Heart left ventricle (tissue), 16 donors: ENCODE measurements around the gene CSF1R. TPM values are rescaled to one million over a fixed set of nuclear protein-coding genes. Genes with fewer than 3 reads are reported as not detected.

Source experiments
- ATAC-seq, 4 donors: fragments of 200-7000 bp; cut with Tn5 transposase; one replicate each; pipeline ENCODE4 v1.9.1; 2020 to 2022; ENCODE audit warnings: moderate library complexity in 4 of 4, mild to moderate bottlenecking in 3 of 4, moderate number of reproducible peaks in 1 of 4
- DNase-seq, 5 donors: peaks; one replicate each; pipeline ENCODE4 v3.0.0-alpha.2; 2020
- H3K27ac ChIP-seq, 12 donors: fragments of 200-600 bp; sonication (generic) in 4 of 12; one replicate each; pipeline versions ENCODE4 v1.5.0 to v1.8.0; 2016 to 2022; ENCODE audit warnings: mild to moderate bottlenecking in 2 of 12
- H3K27me3 ChIP-seq, 9 donors: fragments of 200-600 bp; sonication (generic) in 2 of 9; one replicate each; pipeline versions ENCODE4 v1.5.1 to v1.8.0; 2016 to 2022; ENCODE audit warnings: mild to moderate bottlenecking in 3 of 9
- H3K36me3 ChIP-seq, 9 donors: fragments of 200-600 bp; sonication (generic) in 2 of 9; one replicate each; pipeline versions ENCODE4 v1.5.0 to v1.8.0; 2018 to 2022; ENCODE audit warnings: mild to moderate bottlenecking in 2 of 9
- H3K4me1 ChIP-seq, 12 donors: fragments of 200-600 bp; sonication (generic) in 4 of 12; one replicate each; pipeline versions ENCODE4 v1.5.0 to v1.8.0; 2016 to 2022; ENCODE audit warnings: mild to moderate bottlenecking in 3 of 12
- H3K4me3 ChIP-seq, 12 donors: fragments of 200-600 bp; sonication (generic) in 4 of 12; one replicate each; pipeline versions ENCODE4 v1.5.0 to v1.8.0; 2017 to 2022; ENCODE audit warnings: mild to moderate bottlenecking in 9 of 12, moderate library complexity in 4 of 12
- H3K9me3 ChIP-seq, 12 donors: fragments of 200-600 bp; sonication (generic) in 4 of 12; one replicate each; pipeline versions ENCODE4 v1.5.0 to v1.8.0; 2016 to 2022; ENCODE audit warnings: mild to moderate bottlenecking in 1 of 12
- CTCF ChIP-seq, 12 donors: fragments of 200-600 bp; sonication (generic) in 4 of 12; IDR thresholded peaks; one replicate each; pipeline versions ENCODE4 v1.5.0 to v1.8.0; 2018 to 2022; ENCODE audit warnings: antibody characterized with exemption in 12 of 12, mild to moderate bottlenecking in 5 of 12
- POLR2A ChIP-seq, 2 donors: fragments of 450-650 bp; IDR thresholded peaks; one replicate each; pipeline ENCODE4 v1.6.1; 2017; ENCODE audit warnings: antibody characterized with exemption in 2 of 2, mild to moderate bottlenecking in 2 of 2, moderate library complexity in 2 of 2
- WGBS, 4 donors: extraction: QIAGEN DNeasy Blood & Tissue Kit in 2 of 4; methylation state at CpG; one replicate each; pipeline versions ENCODE4 v1.1.5 to v1.1.7; 2013 to 2018; 5-methylcytosine and 5-hydroxymethylcytosine counted together
- intact Hi-C, 10 donors: fragments of 100-400 bp; cut with DNase I; formaldehyde crosslinking; loops; one replicate each; pipeline versions ENCODE4 v1.11.1 to v1.14.2; 2022
- polyA plus RNA-seq, 2 donors: library from polyadenylated mRNA; stranded (reverse); fragments of 200-250 nt; gene quantifications; one replicate each; pipeline ENCODE4 v1.2.3, GENCODE V29; 2013
- total RNA-seq, 9 donors: library from RNA; depleted of rRNA in 2 of 9; stranded (reverse); fragments of >200 nt in 2 of 9; fragmentation: NEBNext Ultra II Directional in 3 of 9; extraction: Animal tissue kit (Norgen Biotek cat#: 25700) in 3 of 9; gene quantifications; one replicate each; pipeline versions ENCODE4 v1.1.0 to v1.2.4, GENCODE V29; 2016 to 2023
- donor health status: ischemic (EF 13 %, LVEDD 7.1; RV severe dilation, severe dysfunction).
- donor health status: healthy with polysubstance abuse.
- donor health status: DM: no; HTN: yes; CAD: no.
- donor health status: DM: no; HTN: no; CAD: no.
- donor health status: ischemic (EF 25% LVEDD 6.9; RV normal size, moderate dysfunction).
- donor health status: ischemic (EF 25% LVEDD 5.7; RV mildly dilated, moderate dysfunction).
- donor health status: healthy.
- donor health status: DM: yes; HTN: yes; CAD: no.
- donor health status: ischemic (EF 35%, LVEDD 5.7; RV mildly dilated, moderate dysfunction).
- donor health status: nonischemic (EF 11% LVEDD 7.7; RV severe dilation, severe dysfunction).
- donor health status: DM: yes; HTN: yes; CAD: no.
- donor health status: PGD.
- donor health status: ischemic (EF 29% LVEDD 5.4; RV normal size, mild dysfunction).
- donor health status: nonischemic (EF 23%, LVEDD 6.1; RV moderate dilation, normal function).

The CSF1R gene
- total and polyA plus RNA-seq, 11 donors, result 5.0 to 143 (median 10.7) TPM

- WGBS, 4 donors, result 90 to 92% (median 91%) methylated on average over 6 of the region's 6 CpGs
- H3K27ac ChIP-seq, result no peak overlapping the region
These were observed 68.9 kb downstream of the CSF1R start for GRCh38 chr5:150017226-150018005.

GRCh38 chr5:150016537-150016936, 69.8 kb downstream of the CSF1R start:
- peaks cover 7 to 100% (median 98%) of the 10 kb centered on the region in 9 donors for H3K36me3 ChIP-seq
- peaks cover 0 to 16% (median 9%) of the 10 kb centered on the region in 12 donors for H3K4me1 ChIP-seq
- no peaks in the 10 kb centered on the region for H3K27me3 ChIP-seq
- H3K9me3 ChIP-seq, result peaks cover 0 to 16% (median 1%) of the 10 kb centered on the region in 12 donors
- intact Hi-C loops, result no loop called here
- no peak for ATAC-seq
- H3K27ac ChIP-seq, result no peak overlapping the region
- H3K4me3 ChIP-seq, result no peak overlapping the region
- TF ChIP-seq CTCF (IDR thresholded peaks at IDR 0.05), result no peak
- TF ChIP-seq POLR2A (IDR thresholded peaks at IDR 0.05), result no peak
- DNase-seq, result no peak

More at GRCh38 chr5:150017226-150018005, 68.9 kb downstream of the CSF1R start:
- intact Hi-C loops, result no loop called here
- no peaks in the 10 kb centered on the region for H3K27me3 ChIP-seq
- H3K4me3 ChIP-seq, result no peak overlapping the region
- no peak for DNase-seq
- peaks cover 7 to 100% (median 93%) of the 10 kb centered on the region in 9 donors for H3K36me3 ChIP-seq
- H3K4me1 ChIP-seq, result peaks cover 0 to 25% (median 16%) of the 10 kb centered on the region in 12 donors
- peaks cover 0 to 16% (median 1%) of the 10 kb centered on the region in 12 donors for H3K9me3 ChIP-seq
- TF ChIP-seq POLR2A (IDR thresholded peaks at IDR 0.05) (no peak), CTCF (IDR thresholded peaks at IDR 0.05) (no peak)
- ATAC-seq, result no peak

- Histone ChIP-seq H3K4me1 (peaks cover 0 to 8% (median under 1%) of the 10 kb centered on the region in 12 donors), H3K27ac (no peak overlapping the region), H3K36me3 (peaks cover 7 to 100% (median 98%) of the 10 kb centered on the region in 9 donors), H3K9me3 (peaks cover 0 to 16% (median 1%) of the 10 kb centered on the region in 12 donors), H3K4me3 (no peak overlapping the region), H3K27me3 (no peaks in the 10 kb centered on the region)
- 97 to 98% (median 98%) methylated on average over 3 of the region's 3 CpGs for WGBS, 4 donors
- TF ChIP-seq POLR2A (IDR thresholded peaks at IDR 0.05) (no peak), CTCF (IDR thresholded peaks at IDR 0.05) (no peak)
- DNase-seq (no peak), ATAC-seq (no peak)
- intact Hi-C loops, result no loop called here
These were observed 70.9 kb downstream of the CSF1R start for GRCh38 chr5:150015415-150015814.

- H3K27me3 ChIP-seq, result no peaks in the 10 kb centered on the region
These were observed 71.9 kb downstream of the CSF1R start for GRCh38 chr5:150014456-150014855.

More at GRCh38 chr5:150014456-150014855, 71.9 kb downstream of the CSF1R start:
- intact Hi-C loops, result no loop called here
- H3K27ac ChIP-seq, result no peak overlapping the region
- H3K36me3 ChIP-seq, result peaks cover 7 to 100% (median 95%) of the 10 kb centered on the region in 9 donors
- H3K4me3 ChIP-seq, result no peak overlapping the region
- DNase-seq (no peak), ATAC-seq (no peak)
- no peak for TF ChIP-seq CTCF (IDR thresholded peaks at IDR 0.05)
- no peak for TF ChIP-seq POLR2A (IDR thresholded peaks at IDR 0.05)
- peaks cover 0 to 16% (median 1%) of the 10 kb centered on the region in 12 donors for H3K9me3 ChIP-seq
- WGBS, 4 donors, result 96 to 99% (median 98%) methylated on average over 3 of the region's 3 CpGs
- peaks cover 0 to 14% (median 7%) of the 10 kb centered on the region in 12 donors for H3K4me1 ChIP-seq
